Esophagus muscularis mucosa (tissue), 4 donors: ENCODE data around the gene EVC. TPM values are rescaled to one million over a fixed set of nuclear protein-coding genes. Genes with fewer than 3 reads are reported as not detected.
"Not testable (repeated sequence)": the region's sequence is repeated elsewhere in the genome, so short reads cannot be mapped to it uniquely, and the experiment has no call there.

ENCODE experiments used
- DNase-seq: peaks from one replicate; pipeline ENCODE4 v3.0.0-alpha.2; 2017; ENCODE audit errors: extremely low spot score
- H3K27ac ChIP-seq, 4 donors: fragments of 200-600 bp; sonication (generic); replicated peaks in 1 of 4; 1 replicate in 3 of 4; 2 replicates in 1 of 4; pipeline ENCODE4 v1.5.1; 2016 to 2019; ENCODE audit warnings: mild to moderate bottlenecking in 1 of 4
- H3K27me3 ChIP-seq, 4 donors: fragments of 200-600 bp; sonication (generic); one replicate each; pipeline versions ENCODE4 v1.5.1 to v1.6.0; 2016 to 2019
- H3K36me3 ChIP-seq, 4 donors: fragments of 200-600 bp; sonication (generic); one replicate each; pipeline ENCODE4 v1.5.1; 2016 to 2019
- H3K4me1 ChIP-seq, 4 donors: fragments of 200-600 bp; sonication (generic); one replicate each; pipeline ENCODE4 v1.5.1; 2016 to 2019
- H3K4me3 ChIP-seq, 4 donors: fragments of 200-600 bp; sonication (generic); 1 replicate in 2 of 4; 2 replicates in 2 of 4; pipeline ENCODE4 v1.5.1; 2016 to 2019; ENCODE audit warnings: mild to moderate bottlenecking in 4 of 4, moderate library complexity in 1 of 4
- H3K9me3 ChIP-seq, 4 donors: fragments of 200-600 bp; sonication (generic); 1 replicate in 3 of 4; 2 replicates in 1 of 4; pipeline ENCODE4 v1.5.1; 2016 to 2019
- CTCF ChIP-seq, 3 experiments: fragments of 200-600 bp in 2 of 3; fragments of 450-650 bp in 1 of 3; sonication (generic) in 2 of 3; IDR thresholded peaks; one replicate each; pipeline ENCODE4 v1.5.1; 2017 to 2019; ENCODE audit warnings: antibody characterized with exemption in 3 of 3, mild to moderate bottlenecking in 2 of 3, moderate library complexity in 1 of 3
- EP300 ChIP-seq: sonication (generic); formaldehyde crosslinking; IDR thresholded peaks from one replicate; pipeline ENCODE4 v1.6.1; 2017; ENCODE audit warnings: antibody characterized with exemption
- POLR2A ChIP-seq: fragments of 450-650 bp; IDR thresholded peaks from one replicate; pipeline ENCODE4 v1.6.1; 2017; ENCODE audit warnings: antibody characterized with exemption, moderate library complexity, mild to moderate bottlenecking, low read depth
- POLR2AphosphoS5 ChIP-seq, 2 donors: sonication (generic); formaldehyde crosslinking; IDR thresholded peaks; one replicate each; pipeline ENCODE4 v1.6.1; 2017; ENCODE audit warnings: antibody characterized with exemption in 2 of 2
- WGBS: methylation state at CpG from one replicate; pipeline ENCODE4 v1.1.5; 2018; 5-methylcytosine and 5-hydroxymethylcytosine counted together
- intact Hi-C: fragments of 100-400 bp; cut with DNase I; formaldehyde crosslinking; loops from one replicate; pipeline ENCODE4 v1.15.1; 2023
- total RNA-seq, 4 donors: library from RNA; depleted of rRNA; stranded (reverse); fragments of >200 nt; gene quantifications; one replicate each; pipeline versions ENCODE4 v1.1.0 to v1.2.1, GENCODE V29; 2016

Gene EVC
- total RNA-seq, 4 donors from 2014 or later = 25.7 to 59.6 (median 44.2) TPM

- WGBS = 91% methylated on average over 3 of the region's 3 CpGs
- H3K27me3 ChIP-seq = peaks cover 0 to 11% (median 0%) of the 10 kb centered on the region in 4 donors
Measured at GRCh38 chr4:5854929-5855328, 143.9 kb downstream of the EVC start.

GRCh38 chr4:5856362-5856761 lies 145.4 kb downstream of the EVC start:
- intact Hi-C loops, H3K4me1 ChIP-seq, H3K9me3 ChIP-seq, H3K36me3 ChIP-seq, H3K4me3 ChIP-seq, DNase-seq, H3K27ac ChIP-seq: not testable (repeated sequence)
- 87% methylated on average over 3 of the region's 3 CpGs for WGBS
- H3K27me3 ChIP-seq = peaks cover 0 to 15% (median 0%) of the 10 kb centered on the region in 4 donors

More at GRCh38 chr4:5854929-5855328, 143.9 kb downstream of the EVC start:
- Histone ChIP-seq H3K4me3 (no peak overlapping the region), H3K27ac (no peak overlapping the region), H3K9me3 (no peaks in the 10 kb centered on the region), H3K36me3 (no peaks in the 10 kb centered on the region), H3K4me1 (no peaks in the 10 kb centered on the region)
- TF ChIP-seq POLR2AphosphoS5 (IDR thresholded peaks at IDR 0.05) (no peak), EP300 (no peak), CTCF (IDR thresholded peaks at IDR 0.05) (no peak), POLR2A (no peak)
- intact Hi-C loops = no loop called here
- DNase-seq = no peak

- Histone ChIP-seq H3K4me3 (no peak overlapping the region), H3K36me3 (no peaks in the 10 kb centered on the region), H3K27ac (no peak overlapping the region), H3K27me3 (peaks cover 0 to 22% (median 0%) of the 10 kb centered on the region in 4 donors), H3K9me3 (no peaks in the 10 kb centered on the region), H3K4me1 (no peaks in the 10 kb centered on the region)
- no peak for TF ChIP-seq POLR2AphosphoS5 (IDR thresholded peaks at IDR 0.05)
- no peak for TF ChIP-seq POLR2A
- no peak for TF ChIP-seq CTCF (IDR thresholded peaks at IDR 0.05)
- TF ChIP-seq EP300 = no peak
- whole genome bisulfite sequencing = 89% methylated on average over 2 of the region's 2 CpGs
- DNase-seq = no peak
- intact Hi-C loops = no loop called here
Measured at GRCh38 chr4:5857199-5857598, 146.2 kb downstream of the EVC start.

DNA sequence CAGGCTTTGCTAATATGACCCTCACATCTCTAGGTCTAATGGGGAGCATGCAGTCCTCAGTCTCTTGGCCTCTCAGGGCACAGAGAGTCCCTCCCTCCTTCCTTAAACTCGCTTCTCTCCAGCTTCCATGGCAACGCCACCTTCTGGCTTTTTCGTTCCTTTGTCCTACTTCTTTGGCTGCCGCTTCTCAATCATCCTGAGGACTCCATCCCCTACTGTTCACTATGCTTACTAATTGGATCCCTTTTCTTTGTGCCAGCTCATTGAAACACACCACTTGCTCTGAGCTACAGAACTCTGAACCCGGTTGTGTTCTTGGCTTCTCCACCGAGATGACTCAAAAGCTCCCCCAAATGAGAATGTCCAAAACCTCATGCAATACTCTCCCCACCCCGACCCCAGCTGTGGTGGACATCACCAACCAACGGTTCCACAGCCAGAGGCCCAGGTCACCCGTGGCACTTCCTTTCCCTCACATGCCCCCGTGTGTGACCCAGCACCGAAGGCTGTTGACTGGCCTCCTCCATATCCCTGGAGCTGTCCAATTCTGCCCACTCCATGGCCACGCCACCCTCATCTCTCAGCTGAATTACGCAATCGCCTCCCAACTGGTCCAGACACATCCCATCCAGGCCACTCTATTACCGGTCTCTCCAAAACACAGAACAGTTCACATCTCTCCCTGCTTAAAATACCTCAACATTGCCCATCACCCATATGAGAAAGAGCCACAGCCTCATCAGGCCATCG lies 147.2 kb downstream of the EVC start:
- 88% methylated on average over 16 of the region's 16 CpGs for WGBS
- TF ChIP-seq POLR2A = no peak
- TF ChIP-seq POLR2AphosphoS5 (IDR thresholded peaks at IDR 0.05) = no peak
- TF ChIP-seq EP300 = no peak
- TF ChIP-seq CTCF (IDR thresholded peaks at IDR 0.05) = no peak
- H3K27me3 ChIP-seq = peaks cover 0 to 24% (median 0%) of the 10 kb centered on the region in 4 donors
- DNase-seq = no peak
- H3K9me3 ChIP-seq = no peaks in the 10 kb centered on the region
- H3K27ac ChIP-seq = no peak overlapping the region
- no peak overlapping the region for H3K4me3 ChIP-seq
- H3K36me3 ChIP-seq = no peaks in the 10 kb centered on the region
- intact Hi-C loops = no loop called here
- H3K4me1 ChIP-seq = no peaks in the 10 kb centered on the region

GRCh38 chr4:5863461-5864113 lies 152.6 kb downstream of the EVC start:
- no peak for DNase-seq
- WGBS = 51% methylated on average over 15 of the region's 15 CpGs
- no peaks in the 10 kb centered on the region for H3K36me3 ChIP-seq
- intact Hi-C loops = no loop called here
- no peak for TF ChIP-seq EP300
- no peak overlapping the region for H3K27ac ChIP-seq
- no peak overlapping the region for H3K4me3 ChIP-seq
- H3K9me3 ChIP-seq = no peaks in the 10 kb centered on the region
- no peaks in the 10 kb centered on the region for H3K4me1 ChIP-seq
- H3K27me3 ChIP-seq = peaks cover 0 to 30% (median 0%) of the 10 kb centered on the region in 4 donors

Other genes starting within 250 kb of the EVC start
- gene EVC2, start 2.6 kb upstream of the EVC start, total RNA-seq = 10 to 100 TPM in 2 of 4 donors, 1 to 10 TPM in 2; 8.3 to 12.4 (median 9.9) TPM
- gene CRMP1, start 181.9 kb downstream of the EVC start, total RNA-seq = 1 to 10 TPM; 1.2 to 4.0 (median 2.3) TPM